GM12864 (cell line): ENCODE data around the gene DDX19B.
"Not testable (repeated sequence)": the region's sequence is repeated elsewhere in the genome, so short reads cannot be mapped to it uniquely, and the experiment has no call there.

Experiments used
- DNase-seq: peaks from one replicate; pipeline ENCODE4 v3.0.0-alpha.2; 2011; ENCODE audit warnings: low read depth
- H3K4me3 ChIP-seq: 2 replicates; pipeline ENCODE4 v1.5.1; 2011; ENCODE audit warnings: mild to moderate bottlenecking, low read depth, low read length, control low read depth
- TF ChIP-seq, protein P1 (sequence below): IDR thresholded peaks from 2 replicates; pipeline ENCODE4 v1.5.1; 2011; ENCODE audit warnings: low read depth, mild to moderate bottlenecking, moderate library complexity, low read length, control low read depth, inconsistent platforms; ENCODE audit errors: missing control alignments

The DDX19B gene

DNA sequence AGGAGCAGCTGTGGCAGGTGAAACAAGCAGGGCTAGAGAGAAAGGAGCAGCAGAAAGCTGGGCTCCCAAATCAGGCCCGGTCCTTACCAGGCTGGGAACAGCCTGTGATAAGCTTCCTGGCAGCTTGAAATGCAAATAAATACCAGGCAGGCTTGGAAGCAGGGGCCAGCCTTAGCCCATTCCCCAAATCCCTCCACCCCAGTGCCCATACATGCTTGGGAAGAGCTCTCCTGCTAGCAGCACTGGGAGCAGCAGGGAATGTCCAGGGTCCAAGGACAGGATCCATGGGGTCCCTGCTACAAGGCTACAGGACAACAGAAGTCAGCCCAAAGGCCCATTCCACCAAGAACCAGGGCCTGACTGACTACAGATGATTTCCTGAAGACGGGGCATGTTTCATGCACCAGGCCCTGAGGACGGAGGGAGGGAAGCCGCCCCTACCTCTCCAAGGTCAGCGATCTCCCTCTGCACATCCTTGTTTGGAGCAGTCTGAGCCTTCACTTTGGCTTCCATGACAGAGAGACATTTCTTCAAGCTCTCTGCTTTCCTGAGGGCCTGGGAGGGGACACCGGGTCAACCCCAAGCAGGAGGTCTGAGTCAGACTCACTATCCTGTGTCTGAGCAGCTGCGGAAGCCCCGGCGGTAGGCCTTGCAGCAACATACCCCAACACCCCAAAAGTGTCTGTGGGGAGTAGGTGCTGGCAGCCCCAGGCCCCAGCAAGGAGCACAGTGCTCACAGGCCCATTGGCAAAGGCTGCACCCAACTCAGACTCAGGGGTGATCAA is 44.6 kb upstream of the DDX19B start:
- TF ChIP-seq, protein P1, sequence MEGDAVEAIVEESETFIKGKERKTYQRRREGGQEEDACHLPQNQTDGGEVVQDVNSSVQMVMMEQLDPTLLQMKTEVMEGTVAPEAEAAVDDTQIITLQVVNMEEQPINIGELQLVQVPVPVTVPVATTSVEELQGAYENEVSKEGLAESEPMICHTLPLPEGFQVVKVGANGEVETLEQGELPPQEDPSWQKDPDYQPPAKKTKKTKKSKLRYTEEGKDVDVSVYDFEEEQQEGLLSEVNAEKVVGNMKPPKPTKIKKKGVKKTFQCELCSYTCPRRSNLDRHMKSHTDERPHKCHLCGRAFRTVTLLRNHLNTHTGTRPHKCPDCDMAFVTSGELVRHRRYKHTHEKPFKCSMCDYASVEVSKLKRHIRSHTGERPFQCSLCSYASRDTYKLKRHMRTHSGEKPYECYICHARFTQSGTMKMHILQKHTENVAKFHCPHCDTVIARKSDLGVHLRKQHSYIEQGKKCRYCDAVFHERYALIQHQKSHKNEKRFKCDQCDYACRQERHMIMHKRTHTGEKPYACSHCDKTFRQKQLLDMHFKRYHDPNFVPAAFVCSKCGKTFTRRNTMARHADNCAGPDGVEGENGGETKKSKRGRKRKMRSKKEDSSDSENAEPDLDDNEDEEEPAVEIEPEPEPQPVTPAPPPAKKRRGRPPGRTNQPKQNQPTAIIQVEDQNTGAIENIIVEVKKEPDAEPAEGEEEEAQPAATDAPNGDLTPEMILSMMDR, result no peak
- no peak overlapping the region for H3K4me3 ChIP-seq
- no peak for DNase-seq

DNA sequence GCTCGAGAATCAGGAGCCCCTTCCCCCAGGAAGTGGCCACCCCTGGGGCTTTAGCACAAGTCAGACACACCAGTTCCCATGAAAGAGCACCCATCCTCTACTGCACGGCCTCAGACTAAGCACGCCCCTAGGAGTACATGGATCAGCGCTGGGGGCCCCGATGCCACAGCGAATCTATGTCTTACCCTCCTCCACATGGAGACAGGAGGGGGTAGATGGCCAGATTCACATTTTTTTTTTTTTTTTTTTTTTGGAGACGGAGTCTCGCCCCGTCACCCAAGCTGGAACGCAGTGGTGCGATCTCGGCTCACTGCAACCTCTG is 44.1 kb upstream of the DDX19B start:
- H3K4me3 ChIP-seq, result no peak overlapping the region
- no peak for DNase-seq
- TF ChIP-seq, protein P1, result no peak

- TF ChIP-seq, protein P1, result no peak
- no peak for DNase-seq
- no peak overlapping the region for H3K4me3 ChIP-seq
These were observed 43.4 kb upstream of the DDX19B start for GRCh38 chr16:70255574-70255973.

- TF ChIP-seq, protein P1, result no peak
- no peak for DNase-seq
- no peak overlapping the region for H3K4me3 ChIP-seq
These were observed 41.6 kb upstream of the DDX19B start for GRCh38 chr16:70257391-70257790.

DNA sequence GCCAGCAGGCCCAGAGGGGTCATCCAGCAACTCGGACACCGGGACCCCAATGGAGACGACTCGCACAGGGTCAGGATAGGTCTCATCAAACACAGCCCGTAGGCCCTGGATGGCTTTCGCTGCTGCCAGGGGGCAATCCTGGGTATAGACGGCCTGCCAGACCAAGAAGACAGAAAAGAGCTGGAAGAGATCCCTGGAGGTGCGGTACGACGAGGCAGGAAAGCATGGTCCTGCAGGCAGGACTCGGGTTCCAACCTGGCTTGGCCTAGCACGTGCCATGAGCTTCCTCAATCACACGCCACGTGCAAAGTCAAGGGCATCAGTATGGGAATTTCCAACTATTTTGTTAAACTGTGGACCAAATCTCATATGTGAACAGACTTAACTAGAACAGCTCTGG is 40.9 kb upstream of the DDX19B start:
- TF ChIP-seq, protein P1, result no peak

DNA sequence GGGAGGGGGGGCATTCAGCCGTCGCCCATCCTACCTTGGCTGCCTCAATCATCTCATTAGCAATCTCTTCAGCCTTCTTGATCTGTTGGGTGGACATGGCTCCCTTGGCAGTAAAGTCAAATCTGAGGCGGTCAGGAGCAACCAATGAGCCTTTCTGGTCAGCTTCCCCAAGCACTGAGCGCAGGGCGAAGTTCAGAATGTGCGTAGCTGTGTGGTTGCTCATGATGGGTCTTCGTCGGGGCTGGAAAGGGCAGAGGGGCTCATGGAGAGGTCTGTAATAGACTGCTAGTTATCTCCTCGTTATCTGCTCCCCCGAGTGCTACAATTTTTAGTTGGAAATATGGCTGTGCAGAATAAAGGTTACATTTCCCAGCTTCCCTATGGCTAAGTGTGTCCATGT is 40.0 kb upstream of the DDX19B start:
- TF ChIP-seq, protein P1, result no peak
- no peak for DNase-seq
- no peak overlapping the region for H3K4me3 ChIP-seq

More for the DNA sequence above, 40.9 kb upstream of the DDX19B start:
- no peak overlapping the region for H3K4me3 ChIP-seq
- DNase-seq, result no peak

DNA sequence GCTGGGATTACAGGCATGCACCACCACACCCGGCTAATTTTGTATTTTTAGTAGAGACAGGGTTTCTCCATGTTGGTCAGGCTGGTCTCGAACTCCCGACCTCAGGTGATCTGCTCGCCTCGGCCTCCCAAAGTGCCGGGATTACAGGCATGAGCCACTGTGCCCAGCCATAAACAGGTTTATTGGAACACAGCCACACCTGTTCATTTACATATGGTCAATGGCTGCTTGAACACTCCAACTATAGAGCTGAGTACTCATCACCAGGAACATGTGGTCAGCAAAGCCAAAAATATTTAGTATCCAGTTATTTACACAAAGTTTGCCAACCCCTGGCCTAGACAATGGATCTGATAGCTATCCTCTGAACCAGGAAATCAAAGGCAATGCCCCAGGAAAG is 39.1 kb upstream of the DDX19B start:
- DNase-seq, H3K4me3 ChIP-seq: not testable (repeated sequence)
